HG03571 (cell line): ENCODE results near the gene TRMO.

Source experiments
- ATAC-seq: cut with Tn5 transposase; IDR thresholded peaks from one replicate; pipeline ENCODE4 v1.9.1; 2021; ENCODE audit not compliant: unreplicated experiment

The TRMO gene

GRCh38 chr9:97860451-97861147, 61.7 kb downstream of the TRMO start:
- no peak for ATAC-seq

DNA sequence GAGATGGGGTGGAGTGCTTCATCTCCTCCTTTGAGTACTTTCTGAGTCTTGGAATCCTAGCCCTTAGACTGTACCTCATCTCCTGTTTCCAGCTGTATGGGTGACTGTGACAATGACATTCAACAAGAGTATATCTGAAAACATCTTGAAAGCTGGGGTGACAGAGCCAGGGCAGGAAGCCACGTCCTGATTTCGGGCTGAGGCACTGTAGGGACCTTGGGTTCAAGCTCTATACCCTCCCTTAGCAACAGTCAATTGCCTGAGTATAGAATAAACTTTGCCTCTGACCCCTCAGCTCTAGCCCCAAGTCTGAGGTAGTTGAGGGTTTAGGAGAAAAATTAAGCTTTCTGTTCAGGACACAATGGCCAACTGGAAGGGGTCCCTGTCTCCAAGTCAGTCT, 63.0 kb downstream of the TRMO start:
- ATAC-seq = no peak

- ATAC-seq = no peak
These were observed 63.5 kb downstream of the TRMO start for GRCh38 chr9:97858826-97859225.

DNA sequence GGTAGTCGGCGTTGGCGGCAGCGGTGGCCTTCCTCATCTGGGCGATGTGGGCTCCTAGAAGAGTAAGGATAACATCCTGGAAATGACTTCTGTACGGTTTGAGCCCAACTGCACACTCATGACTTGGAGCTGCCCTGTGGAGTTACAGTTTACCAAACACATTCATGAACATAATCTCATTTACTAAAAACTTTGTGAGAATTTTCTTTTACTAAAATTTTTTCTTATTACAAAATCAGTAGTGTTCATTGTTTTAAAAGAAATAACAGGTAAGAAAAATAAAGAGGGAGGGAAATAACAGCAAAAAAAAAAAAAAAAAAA, 63.9 kb downstream of the TRMO start:
- no peak for ATAC-seq

DNA sequence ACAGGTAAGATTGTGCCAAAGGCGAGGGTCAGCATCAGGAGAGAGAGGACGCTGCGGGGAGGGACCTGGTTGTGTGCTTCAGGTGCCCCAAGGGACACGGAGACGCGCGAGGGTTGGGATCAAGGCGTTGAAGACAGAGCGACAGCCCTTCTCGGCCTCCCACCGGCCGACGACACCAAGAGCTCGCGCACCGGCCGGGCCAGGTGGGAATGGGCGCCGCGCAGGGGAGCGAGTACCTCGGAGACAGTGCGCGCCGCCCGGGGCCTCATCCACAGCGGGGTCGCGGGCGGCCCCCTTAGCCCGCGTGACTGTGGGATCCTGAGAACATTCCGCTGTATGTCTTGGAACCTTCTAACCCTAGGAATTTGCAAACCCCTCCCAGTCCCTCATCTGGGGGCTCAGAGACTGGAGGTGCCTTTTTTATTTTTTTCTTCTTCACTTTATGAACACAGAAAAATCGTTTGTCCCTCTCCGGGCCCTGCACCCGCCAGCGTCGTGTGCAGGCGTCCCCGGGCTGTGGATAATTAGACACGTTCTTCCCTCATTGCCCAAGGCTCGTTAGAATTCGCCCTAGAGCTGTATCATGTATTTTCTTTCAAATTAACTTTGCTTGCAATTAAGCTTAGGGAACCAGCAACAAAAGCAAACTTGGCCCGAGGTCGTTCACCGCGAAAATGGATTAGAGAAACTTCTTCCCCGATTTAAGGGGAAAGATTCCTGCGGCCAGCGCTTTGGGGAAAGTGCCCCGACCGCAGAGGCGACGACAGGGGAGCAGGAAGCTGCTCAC, 64.5 kb downstream of the TRMO start:
- ATAC-seq = no peak

GRCh38 chr9:97856857-97857605, 65.3 kb downstream of the TRMO start:
- no peak for ATAC-seq

DNA sequence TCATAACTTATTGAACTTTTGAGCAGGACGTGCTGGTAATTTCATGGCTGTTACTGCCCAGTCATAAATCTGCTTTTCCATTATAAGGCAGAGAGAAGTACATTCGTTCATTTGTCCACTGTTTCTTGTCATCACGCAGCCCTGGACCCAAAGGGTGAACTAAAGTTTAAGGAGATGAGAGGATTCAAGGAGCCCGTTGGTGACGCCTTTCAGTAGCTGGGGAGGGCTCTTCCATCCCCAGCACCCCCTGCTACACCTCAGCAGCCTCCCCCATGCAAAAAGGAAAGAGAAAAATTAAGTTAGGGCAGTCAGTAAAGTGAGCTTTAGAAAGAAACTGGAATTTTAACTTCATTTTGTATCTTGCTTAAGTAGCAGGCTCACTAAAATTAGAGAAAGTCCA, 66.4 kb downstream of the TRMO start:
- ATAC-seq = no peak

GRCh38 chr9:97855486-97855875, 66.8 kb downstream of the TRMO start:
- ATAC-seq = no peak

DNA sequence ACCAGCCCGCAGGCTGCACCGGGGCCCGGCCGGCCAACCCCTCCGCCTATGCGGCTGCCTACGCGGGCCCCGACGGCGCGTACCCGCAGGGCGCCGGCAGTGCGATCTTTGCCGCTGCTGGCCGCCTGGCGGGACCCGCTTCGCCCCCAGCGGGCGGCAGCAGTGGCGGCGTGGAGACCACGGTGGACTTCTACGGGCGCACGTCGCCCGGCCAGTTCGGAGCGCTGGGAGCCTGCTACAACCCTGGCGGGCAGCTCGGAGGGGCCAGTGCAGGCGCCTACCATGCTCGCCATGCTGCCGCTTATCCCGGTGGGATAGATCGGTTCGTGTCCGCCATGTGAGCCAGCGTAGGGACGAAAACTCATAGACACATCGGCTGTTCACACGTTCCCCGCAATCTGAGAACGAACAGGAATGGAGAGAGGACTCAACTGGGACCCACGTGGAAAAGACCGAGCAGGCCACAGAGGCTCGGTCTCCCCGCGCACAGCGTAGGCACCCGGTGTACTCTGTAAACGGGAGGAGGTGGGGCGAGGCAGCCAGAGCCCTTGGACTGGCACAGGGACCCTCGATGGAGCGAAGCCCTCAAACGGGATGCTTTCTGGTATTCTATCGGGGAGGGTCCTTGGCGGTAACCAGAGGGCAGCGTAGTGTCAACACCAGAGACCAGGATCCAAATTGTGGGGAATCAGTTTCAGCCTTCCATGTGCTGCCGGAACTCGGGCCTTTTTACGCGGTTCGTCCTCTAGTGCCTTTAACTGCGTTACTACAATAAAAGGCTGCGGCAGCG, 67.4 kb downstream of the TRMO start:
- ATAC-seq = no peak
